ENCODE measurements around the gene ZHX3. TPM values are rescaled to one million over a fixed set of nuclear protein-coding genes. Genes with fewer than 3 reads are reported as not detected.

Gene ZHX3
- total and polyA plus RNA-seq, 2 donors (not counting 1 experiment from before 2014, with no cell fraction given): 4.3 to 22.2 TPM

GRCh38 chr20:41173791-41174341 is 143.7 kb downstream of the ZHX3 start:
- no peak overlapping the region for H3K27ac ChIP-seq (ENCODE audit: low read length in 2 of 2)
- no peaks in the 10 kb centered on the region for H3K9me3 ChIP-seq (ENCODE audit: control extremely low read depth in 1 of 3, control insufficient read depth in 2 of 3, insufficient read depth in 1 of 3, low read length in 2 of 3)
- H4K20me1 ChIP-seq (ENCODE audit: control insufficient read depth, insufficient read depth, low read length, poor library complexity, severe bottlenecking): no peaks in the 10 kb centered on the region
- no peaks in the 10 kb centered on the region for H3K79me2 ChIP-seq (ENCODE audit: control insufficient read depth, insufficient read depth, low read length)
- no peaks in the 10 kb centered on the region for H3K27me3 ChIP-seq (replicated peaks in 1 of 4; ENCODE audit: control extremely low read depth in 1 of 4, control insufficient read depth in 3 of 4, insufficient read depth in 4 of 4, low read length in 3 of 4)
- no peaks in the 10 kb centered on the region for H3K4me1 ChIP-seq (ENCODE audit: control insufficient read depth in 2 of 2, insufficient read depth in 2 of 2, low read length in 2 of 2)
- no peak overlapping the region for H3K4me3 ChIP-seq (ENCODE audit: control extremely low read depth in 1 of 5, extremely low read depth in 1 of 5, insufficient read depth in 1 of 5, low read depth in 2 of 5, low read length in 4 of 5)
- no peak overlapping the region for H3K9ac ChIP-seq (ENCODE audit: low read length)
- H3K4me1 Mint-ChIP-seq: no peaks in the 10 kb centered on the region
- ATAC-seq (ENCODE audit: low read depth) (no peak), DNase-seq (no peak)
- H3K27ac Mint-ChIP-seq: no peak overlapping the region
- intact Hi-C loops (cut with micrococcal nuclease): loop anchor here (1.0 kb wide), 2 partner anchors 39 to 58 kb away; no protein-coding TSS in a partner anchor
- ChIA-PET CTCF (interaction anchor here (0.7 to 7.4 kb wide), 22 partner anchors 7 to 396 kb away, joined by 3 to 196 read pairs (median 8); partner anchors contain the start of gene LPIN3), POLR2A (interaction anchor here (1.5 kb wide), 1 partner anchor 40 kb away, joined by 9 read pairs; no protein-coding TSS in a partner anchor)
- TF ChIP-seq EZH2 (IDR thresholded peaks at IDR 0.05; ENCODE audit: borderline replicate concordance, insufficient read depth, low read depth, low read length, poor library complexity, severe bottlenecking) (no peak), CTCF (IDR thresholded peaks at IDR 0.05) (no peak)
- 97% methylated on average over 13 of the region's 13 CpGs for WGBS (ENCODE audit: insufficient coverage)
- H3K4me3 Mint-ChIP-seq: no peak overlapping the region
- no peak overlapping the region for H2AFZ ChIP-seq (ENCODE audit: insufficient read depth, low read depth, low read length, poor library complexity, severe bottlenecking)
- no peaks in the 10 kb centered on the region for H3K9me3 Mint-ChIP-seq (ENCODE audit: insufficient read depth)
- H3K36me3 ChIP-seq (replicated peaks in 1 of 2; ENCODE audit: control extremely low read depth in 1 of 2, control insufficient read depth in 1 of 2, extremely low read depth in 1 of 2, insufficient read depth in 2 of 2, low read length in 1 of 2): peaks cover 0 to 45% of the 10 kb centered on the region in 2 experiments
- H3K27me3 Mint-ChIP-seq: no peaks in the 10 kb centered on the region
- H3K4me2 ChIP-seq (replicated peaks; ENCODE audit: low read depth, low read length, poor library complexity, severe bottlenecking): no peak overlapping the region

GRCh38 chr20:41173161-41173721 is 144.3 kb downstream of the ZHX3 start:
- Mint-ChIP-seq H3K27me3 (no peaks in the 10 kb centered on the region), H3K4me1 (no peaks in the 10 kb centered on the region), H3K4me3 (no peak overlapping the region), H3K9me3 (ENCODE audit: insufficient read depth) (no peaks in the 10 kb centered on the region), H3K27ac (peak overlapping the region; percentile 61)
- no peak overlapping the region for H3K4me2 ChIP-seq (replicated peaks; ENCODE audit: low read depth, low read length, poor library complexity, severe bottlenecking)
- CTCF ChIA-PET: interaction anchor here (0.6 to 7.4 kb wide), 46 partner anchors 8 to 435 kb away, joined by 3 to 196 read pairs (median 5); partner anchors contain the start of genes LPIN3 and PLCG1
- H3K27me3 ChIP-seq (replicated peaks in 1 of 4; ENCODE audit: control extremely low read depth in 1 of 4, control insufficient read depth in 3 of 4, insufficient read depth in 4 of 4, low read length in 3 of 4): no peaks in the 10 kb centered on the region
- no peaks in the 10 kb centered on the region for H3K4me1 ChIP-seq (ENCODE audit: control insufficient read depth in 2 of 2, insufficient read depth in 2 of 2, low read length in 2 of 2)
- H4K20me1 ChIP-seq (ENCODE audit: control insufficient read depth, insufficient read depth, low read length, poor library complexity, severe bottlenecking): no peaks in the 10 kb centered on the region
- 55% methylated on average over 9 of the region's 9 CpGs for WGBS (ENCODE audit: insufficient coverage)
- TF ChIP-seq CTCF (IDR thresholded peaks at IDR 0.05): peak; percentile 89
- TF ChIP-seq EZH2 (IDR thresholded peaks at IDR 0.05; ENCODE audit: borderline replicate concordance, insufficient read depth, low read depth, low read length, poor library complexity, severe bottlenecking): no peak
- no peak overlapping the region for H2AFZ ChIP-seq (ENCODE audit: insufficient read depth, low read depth, low read length, poor library complexity, severe bottlenecking)
- no peaks in the 10 kb centered on the region for H3K9me3 ChIP-seq (ENCODE audit: control extremely low read depth in 1 of 3, control insufficient read depth in 2 of 3, insufficient read depth in 1 of 3, low read length in 2 of 3)
- H3K36me3 ChIP-seq (replicated peaks in 1 of 2; ENCODE audit: control extremely low read depth in 1 of 2, control insufficient read depth in 1 of 2, extremely low read depth in 1 of 2, insufficient read depth in 2 of 2, low read length in 1 of 2): peaks cover 0 to 51% of the 10 kb centered on the region in 2 experiments
- intact Hi-C loops (cut with micrococcal nuclease): loop anchor here (1.0 kb wide), 2 partner anchors 38 to 59 kb away; no protein-coding TSS in a partner anchor
- POLR2A ChIA-PET: interaction anchor here (0.7 to 1.5 kb wide), 2 partner anchors 39 to 133 kb away, joined by 3 to 9 read pairs; no protein-coding TSS in a partner anchor
- no peaks in the 10 kb centered on the region for H3K79me2 ChIP-seq (ENCODE audit: control insufficient read depth, insufficient read depth, low read length)
- peak; percentile 71 for DNase-seq
- no peak overlapping the region for H3K4me3 ChIP-seq (ENCODE audit: control extremely low read depth in 1 of 5, extremely low read depth in 1 of 5, insufficient read depth in 1 of 5, low read depth in 2 of 5, low read length in 4 of 5)
- peak; percentile 89 for ATAC-seq (ENCODE audit: low read depth)
- no peak overlapping the region for H3K27ac ChIP-seq (ENCODE audit: low read length in 2 of 2)
- H3K9ac ChIP-seq (ENCODE audit: low read length): no peak overlapping the region

Data from B cell (primary cell).